ENCODE results near the gene PAQR9. TPM values are rescaled to one million over a fixed set of nuclear protein-coding genes. Genes with fewer than 3 reads are reported as not detected.

PAQR9 gene
- polyA plus RNA-seq, 1 of the 3 experiments (the other 2 are of a cell fraction): 0.16 TPM

GRCh38 chr3:143004823-143005222 is 41.3 kb upstream of the PAQR9 start:
- no peak overlapping the region for H3K4me2 ChIP-seq
- no peaks in the 10 kb centered on the region for H3K9me3 ChIP-seq
- H3K27ac ChIP-seq (ENCODE audit: low read depth in 2 of 2, low read length in 1 of 2): no peak overlapping the region
- ChIA-PET POLR2A (no interaction called here), CTCF (interaction anchor here (1.4 to 1.6 kb wide), 2 partner anchors 11 to 177 kb away, joined by 3 read pairs; no protein-coding TSS in a partner anchor)
- no peaks in the 10 kb centered on the region for H3K27me3 ChIP-seq (ENCODE audit: insufficient read depth)
- no peak overlapping the region for H3K9ac ChIP-seq
- peaks cover 12% of the 10 kb centered on the region for H3F3A ChIP-seq (replicated peaks; ENCODE audit: insufficient read depth)
- TF ChIP-seq SMC3 (IDR thresholded peaks at IDR 0.05; ENCODE audit: low read depth, low read length) (no peak), USF1 (IDR thresholded peaks at IDR 0.05; ENCODE audit: borderline replicate concordance, low read depth) (no peak), MXI1 (IDR thresholded peaks at IDR 0.05; ENCODE audit: low read depth, low read length) (no peak), GABPA (IDR thresholded peaks at IDR 0.05; ENCODE audit: low read depth) (no peak), JUND (IDR thresholded peaks at IDR 0.05) (no peak), ZBTB33 (IDR thresholded peaks at IDR 0.05; ENCODE audit: borderline replicate concordance, low read depth) (no peak), RFX5 (IDR thresholded peaks at IDR 0.05; ENCODE audit: low read length) (no peak), MAX (IDR thresholded peaks at IDR 0.05; ENCODE audit: low read depth) (no peak), GATA2 (CRISPR knock-in tag; IDR thresholded peaks at IDR 0.05) (no peak), REST (IDR thresholded peaks at IDR 0.05; ENCODE audit: low read depth, low read length) (no peak), TCF12 (IDR thresholded peaks at IDR 0.05) (no peak), MEF2A (IDR thresholded peaks at IDR 0.05; ENCODE audit: borderline replicate concordance, low read depth) (no peak), EZH2phosphoT487 (IDR thresholded peaks at IDR 0.05; ENCODE audit: borderline replicate concordance, low read depth) (no peak), CTCF (IDR thresholded peaks at IDR 0.05) (no peak), RXRA (IDR thresholded peaks at IDR 0.05; ENCODE audit: borderline replicate concordance, low read depth) (no peak), IRF3 (IDR thresholded peaks at IDR 0.05; ENCODE audit: low read depth, low read length) (no peak), PBX3 (IDR thresholded peaks at IDR 0.05) (no peak), USF2 (IDR thresholded peaks at IDR 0.05; ENCODE audit: borderline replicate concordance, low read depth, low read length) (no peak)
- H3K4me1 ChIP-seq (ENCODE audit: control insufficient read depth in 1 of 2, insufficient read depth in 2 of 2, low read depth in 1 of 2, low read length in 1 of 2): peaks cover 0 to 20% of the 10 kb centered on the region in 2 experiments; a peak in 3 of 4 replicates
- 100% methylated on average over 2 of the region's 2 CpGs for WGBS (ENCODE audit: low lambda C conversion rate)
- H4K20me1 ChIP-seq (ENCODE audit: insufficient read depth): peaks cover 59% of the 10 kb centered on the region
- H3K4me3 ChIP-seq (ENCODE audit: low read depth in 2 of 2, low read length in 1 of 2): no peak overlapping the region
- DNase-seq: no peak
- no peaks in the 10 kb centered on the region for H3K9me2 ChIP-seq
- no peaks in the 10 kb centered on the region for H3K36me3 ChIP-seq (replicated peaks in 1 of 2; ENCODE audit: control insufficient read depth in 1 of 2, insufficient read depth in 2 of 2, low read length in 1 of 2)
- H2AFZ ChIP-seq (ENCODE audit: low read depth): no peak overlapping the region
- peaks cover 90% of the 10 kb centered on the region for H3K79me2 ChIP-seq (ENCODE audit: insufficient read depth)

Data from SK-N-SH (cell line).